HepG2 (cell line): ENCODE measurements around the gene STRN4. TPM values are rescaled to one million over a fixed set of nuclear protein-coding genes. Genes with fewer than 3 reads are reported as not detected.

Experiments
- ATF7-NPFF ChIP-seq: sonication (generic); formaldehyde crosslinking; IDR thresholded peaks from 2 replicates; pipeline ENCODE4 v1.8.1; 2023; ENCODE audit warnings: mild to moderate bottlenecking, low read depth, missing genetic modification reagents, moderate library complexity
- DR1 ChIP-seq: sonication (generic); formaldehyde crosslinking; IDR thresholded peaks from 2 replicates; pipeline ENCODE4 v1.8.0; 2021; ENCODE audit warnings: mild to moderate bottlenecking, missing genetic modification reagents, inconsistent platforms
- FOXP1 ChIP-seq, 2 experiments: fragments of 450-650 bp in 1 of 2; IDR thresholded peaks; 2 replicates each; pipeline ENCODE4 v1.6.1; 2017 to 2018; ENCODE audit warnings: antibody characterized with exemption in 1 of 2
- TARDBP ChIP-seq: sonication (generic); formaldehyde crosslinking; IDR thresholded peaks from 2 replicates; pipeline ENCODE4 v1.8.0; 2022; ENCODE audit warnings: mild to moderate bottlenecking, missing genetic modification reagents
- TBX2 ChIP-seq: sonication (generic); formaldehyde crosslinking; IDR thresholded peaks from 2 replicates; pipeline ENCODE4 v1.5.0; 2020; ENCODE audit warnings: missing genetic modification reagents, mild to moderate bottlenecking, borderline replicate concordance
- ZNF354B ChIP-seq: sonication (generic); formaldehyde crosslinking; IDR thresholded peaks from 2 replicates; pipeline ENCODE4 v1.8.0; 2022; ENCODE audit warnings: mild to moderate bottlenecking, missing genetic modification reagents
- ZNF446 ChIP-seq: sonication (generic); formaldehyde crosslinking; IDR thresholded peaks from 2 replicates; pipeline ENCODE4 v1.5.0; 2020; ENCODE audit warnings: mild to moderate bottlenecking, missing genetic modification reagents
- ZNF547 ChIP-seq: sonication (generic); formaldehyde crosslinking; IDR thresholded peaks from 2 replicates; pipeline ENCODE4 v1.5.1; 2020; ENCODE audit warnings: mild to moderate bottlenecking, missing genetic modification reagents
- ZNF629 ChIP-seq: sonication (generic); formaldehyde crosslinking; conservative IDR thresholded peaks from 2 replicates; pipeline ENCODE4 v1.5.0; 2020; ENCODE audit warnings: missing genetic modification reagents
- ZNF660 ChIP-seq: sonication (generic); formaldehyde crosslinking; IDR thresholded peaks from 2 replicates; pipeline ENCODE4 v1.5.1; 2020; ENCODE audit warnings: mild to moderate bottlenecking, low read depth, missing genetic modification reagents, borderline replicate concordance
- ZNF720 ChIP-seq: sonication (generic); formaldehyde crosslinking; IDR thresholded peaks from 2 replicates; pipeline ENCODE4 v1.4.0; 2020; ENCODE audit warnings: missing genetic modification reagents
- polyA plus RNA-seq, 8 experiments: library from polyadenylated mRNA; depleted of rRNA in 3 of 8; stranded (reverse) in 7 of 8; unstranded in 1 of 8; fragments of >200 nt; fragmentation: Illumina TruSeq in 4 of 8; extraction: Trizol in 4 of 8; gene quantifications; 2 replicates each; pipeline versions ENCODE4 v1.2.1 to v1.2.3, GENCODE V29; 2011 to 2016; ENCODE audit warnings: low read depth in 4 of 8, missing spikeins in 1 of 8, mixed read lengths in 1 of 8; ENCODE audit not compliant: insufficient read depth in 1 of 8
- total RNA-seq, 5 experiments: library from RNA; depleted of rRNA; stranded (reverse); fragments of >200 nt; fragmentation: Illumina TruSeq; extraction: Trizol; gene quantifications; 2 replicates each; pipeline ENCODE4 v1.2.3, GENCODE V29; 2016; ENCODE audit warnings: low read depth in 1 of 5
- TF ChIP-seq, protein P1 (sequence below), 2 experiments: sonication (generic) in 1 of 2; formaldehyde crosslinking in 1 of 2; IDR thresholded peaks; 2 replicates each; pipeline versions ENCODE4 v1.4.0 to v1.6.1; 2018 to 2020; ENCODE audit warnings: missing genetic modification reagents in 2 of 2, borderline replicate concordance in 1 of 2, low read depth in 1 of 2, mild to moderate bottlenecking in 1 of 2, missing biosample characterization in 1 of 2
- TF ChIP-seq, protein P2 (sequence below): sonication (generic); formaldehyde crosslinking; IDR thresholded peaks from 2 replicates; pipeline ENCODE4 v1.9.0; 2021; ENCODE audit warnings: missing genetic modification reagents, borderline replicate concordance
- TF ChIP-seq, protein P3 (sequence below): sonication (generic); formaldehyde crosslinking; IDR thresholded peaks from 2 replicates; pipeline ENCODE4 v1.4.0; 2020; ENCODE audit warnings: mild to moderate bottlenecking, missing genetic modification reagents
- TF ChIP-seq, protein P4 (sequence below): sonication (generic); formaldehyde crosslinking; IDR thresholded peaks from 2 replicates; pipeline ENCODE4 v1.5.0; 2020; ENCODE audit warnings: mild to moderate bottlenecking, missing genetic modification reagents
- TF ChIP-seq, protein P5 (sequence below): sonication (generic); formaldehyde crosslinking; IDR thresholded peaks from 2 replicates; pipeline ENCODE4 v1.8.0; 2022; ENCODE audit warnings: missing genetic modification reagents, mild to moderate bottlenecking, inconsistent platforms, borderline replicate concordance
- TF ChIP-seq, protein P6 (sequence below): sonication (generic); formaldehyde crosslinking; IDR thresholded peaks from 2 replicates; pipeline ENCODE4 v1.5.1; 2020; ENCODE audit warnings: missing genetic modification reagents, mild to moderate bottlenecking, borderline replicate concordance

STRN4 gene
- total and polyA plus RNA-seq, 2 of the 13 experiments (the other 11 are each of a cell fraction or from before 2014, with no cell fraction given): 43.1 to 57.3 TPM

DNA sequence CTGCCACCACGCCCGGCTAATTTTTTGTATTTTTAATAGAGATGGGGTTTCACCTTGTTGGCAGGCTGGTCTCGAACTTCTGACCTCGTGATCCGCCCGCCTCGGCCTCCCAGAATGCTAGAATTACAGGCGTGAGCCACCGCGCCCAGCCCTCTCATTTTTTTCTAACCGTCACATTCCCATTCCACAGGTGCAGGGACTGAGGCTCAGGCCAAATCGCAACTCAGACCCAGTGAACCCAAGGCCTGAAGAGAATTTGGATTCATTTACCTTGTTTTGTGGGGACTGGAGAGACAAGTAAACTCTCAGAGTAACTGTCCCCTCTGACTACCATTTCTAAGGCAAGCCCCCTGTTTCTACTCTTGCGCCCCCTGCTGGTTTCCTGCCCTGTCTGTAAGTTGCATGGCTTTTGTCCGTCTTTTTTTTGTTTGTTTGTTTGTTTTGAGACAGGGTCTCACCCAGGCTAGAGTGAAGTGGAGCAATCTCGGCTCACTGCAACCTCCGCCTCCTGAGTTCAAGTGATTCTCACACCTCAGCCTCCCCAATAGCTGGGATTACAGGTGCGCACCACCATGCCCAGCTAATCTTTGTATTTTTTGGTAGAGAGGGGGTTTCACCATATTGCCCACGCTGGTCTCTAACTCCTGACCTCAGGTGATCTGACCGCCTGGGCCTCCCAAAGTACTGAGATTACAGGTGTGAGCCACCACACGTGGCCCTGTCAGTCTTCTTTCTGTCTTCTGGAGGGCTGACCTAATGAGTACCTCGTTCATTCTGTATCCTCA, 2.3 kb upstream of the STRN4 start (continued):
- no peak for TF ChIP-seq ZNF660 (CRISPR knock-in tag)
- no peak for TF ChIP-seq TBX2 (CRISPR knock-in tag)
- no peak for TF ChIP-seq ZNF720 (CRISPR knock-in tag)
- TF ChIP-seq, protein P1, sequence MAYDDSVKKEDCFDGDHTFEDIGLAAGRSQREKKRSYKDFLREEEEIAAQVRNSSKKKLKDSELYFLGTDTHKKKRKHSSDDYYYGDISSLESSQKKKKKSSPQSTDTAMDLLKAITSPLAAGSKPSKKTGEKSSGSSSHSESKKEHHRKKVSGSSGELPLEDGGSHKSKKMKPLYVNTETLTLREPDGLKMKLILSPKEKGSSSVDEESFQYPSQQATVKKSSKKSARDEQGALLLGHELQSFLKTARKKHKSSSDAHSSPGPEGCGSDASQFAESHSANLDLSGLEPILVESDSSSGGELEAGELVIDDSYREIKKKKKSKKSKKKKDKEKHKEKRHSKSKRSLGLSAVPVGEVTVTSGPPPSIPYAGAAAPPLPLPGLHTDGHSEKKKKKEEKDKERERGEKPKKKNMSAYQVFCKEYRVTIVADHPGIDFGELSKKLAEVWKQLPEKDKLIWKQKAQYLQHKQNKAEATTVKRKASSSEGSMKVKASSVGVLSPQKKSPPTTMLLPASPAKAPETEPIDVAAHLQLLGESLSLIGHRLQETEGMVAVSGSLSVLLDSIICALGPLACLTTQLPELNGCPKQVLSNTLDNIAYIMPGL (CRISPR knock-in tag; IDR thresholded peaks at IDR 0.05; ENCODE audit: borderline replicate concordance in 1 of 2, low read depth in 1 of 2): 0 out of 4 replicates have a peak, but pooled peaks have one; percentile 23 to 47
- TF ChIP-seq, protein P2, sequence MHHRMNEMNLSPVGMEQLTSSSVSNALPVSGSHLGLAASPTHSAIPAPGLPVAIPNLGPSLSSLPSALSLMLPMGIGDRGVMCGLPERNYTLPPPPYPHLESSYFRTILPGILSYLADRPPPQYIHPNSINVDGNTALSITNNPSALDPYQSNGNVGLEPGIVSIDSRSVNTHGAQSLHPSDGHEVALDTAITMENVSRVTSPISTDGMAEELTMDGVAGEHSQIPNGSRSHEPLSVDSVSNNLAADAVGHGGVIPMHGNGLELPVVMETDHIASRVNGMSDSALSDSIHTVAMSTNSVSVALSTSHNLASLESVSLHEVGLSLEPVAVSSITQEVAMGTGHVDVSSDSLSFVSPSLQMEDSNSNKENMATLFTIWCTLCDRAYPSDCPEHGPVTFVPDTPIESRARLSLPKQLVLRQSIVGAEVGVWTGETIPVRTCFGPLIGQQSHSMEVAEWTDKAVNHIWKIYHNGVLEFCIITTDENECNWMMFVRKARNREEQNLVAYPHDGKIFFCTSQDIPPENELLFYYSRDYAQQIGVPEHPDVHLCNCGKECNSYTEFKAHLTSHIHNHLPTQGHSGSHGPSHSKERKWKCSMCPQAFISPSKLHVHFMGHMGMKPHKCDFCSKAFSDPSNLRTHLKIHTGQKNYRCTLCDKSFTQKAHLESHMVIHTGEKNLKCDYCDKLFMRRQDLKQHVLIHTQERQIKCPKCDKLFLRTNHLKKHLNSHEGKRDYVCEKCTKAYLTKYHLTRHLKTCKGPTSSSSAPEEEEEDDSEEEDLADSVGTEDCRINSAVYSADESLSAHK (CRISPR knock-in tag): no peak
- TF ChIP-seq ZNF629 (CRISPR knock-in tag): peak; percentile 62
- TF ChIP-seq, protein P3, sequence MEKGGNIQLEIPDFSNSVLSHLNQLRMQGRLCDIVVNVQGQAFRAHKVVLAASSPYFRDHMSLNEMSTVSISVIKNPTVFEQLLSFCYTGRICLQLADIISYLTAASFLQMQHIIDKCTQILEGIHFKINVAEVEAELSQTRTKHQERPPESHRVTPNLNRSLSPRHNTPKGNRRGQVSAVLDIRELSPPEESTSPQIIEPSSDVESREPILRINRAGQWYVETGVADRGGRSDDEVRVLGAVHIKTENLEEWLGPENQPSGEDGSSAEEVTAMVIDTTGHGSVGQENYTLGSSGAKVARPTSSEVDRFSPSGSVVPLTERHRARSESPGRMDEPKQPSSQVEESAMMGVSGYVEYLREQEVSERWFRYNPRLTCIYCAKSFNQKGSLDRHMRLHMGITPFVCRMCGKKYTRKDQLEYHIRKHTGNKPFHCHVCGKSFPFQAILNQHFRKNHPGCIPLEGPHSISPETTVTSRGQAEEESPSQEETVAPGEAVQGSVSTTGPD: no peak
- TF ChIP-seq, protein P4, sequence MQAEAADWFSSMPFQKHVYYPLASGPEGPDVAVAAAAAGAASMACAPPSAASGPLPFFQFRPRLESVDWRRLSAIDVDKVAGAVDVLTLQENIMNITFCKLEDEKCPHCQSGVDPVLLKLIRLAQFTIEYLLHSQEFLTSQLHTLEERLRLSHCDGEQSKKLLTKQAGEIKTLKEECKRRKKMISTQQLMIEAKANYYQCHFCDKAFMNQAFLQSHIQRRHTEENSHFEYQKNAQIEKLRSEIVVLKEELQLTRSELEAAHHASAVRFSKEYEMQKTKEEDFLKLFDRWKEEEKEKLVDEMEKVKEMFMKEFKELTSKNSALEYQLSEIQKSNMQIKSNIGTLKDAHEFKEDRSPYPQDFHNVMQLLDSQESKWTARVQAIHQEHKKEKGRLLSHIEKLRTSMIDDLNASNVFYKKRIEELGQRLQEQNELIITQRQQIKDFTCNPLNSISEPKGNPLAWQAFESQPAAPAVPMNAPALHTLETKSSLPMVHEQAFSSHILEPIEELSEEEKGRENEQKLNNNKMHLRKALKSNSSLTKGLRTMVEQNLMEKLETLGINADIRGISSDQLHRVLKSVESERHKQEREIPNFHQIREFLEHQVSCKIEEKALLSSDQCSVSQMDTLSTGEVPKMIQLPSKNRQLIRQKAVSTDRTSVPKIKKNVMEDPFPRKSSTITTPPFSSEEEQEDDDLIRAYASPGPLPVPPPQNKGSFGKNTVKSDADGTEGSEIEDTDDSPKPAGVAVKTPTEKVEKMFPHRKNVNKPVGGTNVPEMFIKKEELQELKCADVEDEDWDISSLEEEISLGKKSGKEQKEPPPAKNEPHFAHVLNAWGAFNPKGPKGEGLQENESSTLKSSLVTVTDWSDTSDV (CRISPR knock-in tag): no peak
- no peak for TF ChIP-seq TARDBP (CRISPR knock-in tag)
- TF ChIP-seq ATF7-NPFF (CRISPR knock-in tag): no peak
- TF ChIP-seq, protein P5, sequence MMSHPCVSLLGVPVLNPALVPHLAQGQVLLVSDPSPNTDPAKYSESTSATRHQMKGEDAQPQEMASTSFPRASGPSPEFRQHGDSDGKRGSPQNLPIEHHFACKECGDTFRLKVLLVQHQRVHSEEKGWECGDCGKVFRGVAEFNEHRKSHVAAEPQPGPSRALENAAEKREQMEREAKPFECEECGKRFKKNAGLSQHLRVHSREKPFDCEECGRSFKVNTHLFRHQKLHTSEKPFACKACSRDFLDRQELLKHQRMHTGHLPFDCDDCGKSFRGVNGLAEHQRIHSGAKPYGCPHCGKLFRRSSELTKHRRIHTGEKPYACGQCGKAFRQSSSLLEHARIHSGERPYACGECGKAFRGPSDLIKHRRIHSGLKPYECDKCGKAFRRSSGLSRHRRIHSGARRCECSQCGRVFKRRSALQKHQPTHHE (CRISPR knock-in tag): no peak
- TF ChIP-seq ZNF354B (CRISPR knock-in tag): no peak
- TF ChIP-seq ZNF547 (CRISPR knock-in tag): no peak
- TF ChIP-seq DR1 (CRISPR knock-in tag): no peak
- TF ChIP-seq, protein P6, sequence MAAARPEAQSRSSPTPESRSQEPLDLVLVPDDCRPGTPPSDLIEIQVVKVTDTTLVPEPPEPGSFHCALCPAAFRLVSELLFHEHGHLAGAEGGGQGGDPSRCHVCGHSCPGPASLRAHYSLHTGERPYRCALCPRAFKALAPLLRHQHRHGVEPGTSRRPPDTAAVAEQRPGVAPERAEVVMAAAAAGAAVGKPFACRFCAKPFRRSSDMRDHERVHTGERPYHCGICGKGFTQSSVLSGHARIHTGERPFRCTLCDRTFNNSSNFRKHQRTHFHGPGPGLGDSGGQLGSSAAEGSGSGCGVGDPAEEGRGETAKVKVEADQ (CRISPR knock-in tag): no peak
- TF ChIP-seq FOXP1 (IDR thresholded peaks at IDR 0.05): no peak
- TF ChIP-seq FOXP1 (CRISPR knock-in tag; IDR thresholded peaks at IDR 0.05): peak; percentile 18; the same call in 1 of the 2 replicates
- no peak for TF ChIP-seq ZNF446 (CRISPR knock-in tag)
